SW 1271 (cell line): Measurements from ENCODE around the gene XPNPEP1.

ENCODE experiments used
- DNase-seq, 2 experiments: peaks; one replicate each; lab custom pipeline; 2025; lab: John Stamatoyannopoulos, UW

XPNPEP1 gene

GRCh38 chr10:109922976-109923921 is at the start of gene XPNPEP1:
XPNPEP1 (minus strand) TSS chr10:109923511; CDS start chr10:109923433, 78 bp downstream.
- DNase-seq, result peak in 1 of 2 experiments; percentile 65

- no peak for DNase-seq
Measured at GRCh38 chr10:109972372-109973001, 49.2 kb upstream of the XPNPEP1 start.

DNA sequence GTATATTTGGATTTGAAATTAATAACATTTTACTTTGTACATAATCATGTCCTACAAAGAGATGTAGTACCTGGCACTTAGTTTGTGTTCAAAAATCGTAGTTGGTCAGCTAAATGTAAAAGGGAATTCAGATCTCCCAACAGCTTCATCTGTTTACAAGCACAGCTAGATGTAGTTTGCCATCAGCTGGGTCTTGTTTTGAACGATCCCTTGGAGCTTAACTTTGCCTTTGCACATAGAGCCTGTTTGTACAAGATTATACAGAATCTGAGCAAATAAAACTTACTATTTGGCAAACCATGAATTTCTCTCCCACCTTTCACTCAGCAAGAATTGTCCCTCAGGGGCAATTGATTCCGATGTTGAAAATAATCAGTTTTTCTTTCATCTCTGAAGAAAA is 48.3 kb upstream of the XPNPEP1 start:
- no peak for DNase-seq

- no peak for DNase-seq
Measured at GRCh38 chr10:109969760-109970346, 46.5 kb upstream of the XPNPEP1 start.

DNA sequence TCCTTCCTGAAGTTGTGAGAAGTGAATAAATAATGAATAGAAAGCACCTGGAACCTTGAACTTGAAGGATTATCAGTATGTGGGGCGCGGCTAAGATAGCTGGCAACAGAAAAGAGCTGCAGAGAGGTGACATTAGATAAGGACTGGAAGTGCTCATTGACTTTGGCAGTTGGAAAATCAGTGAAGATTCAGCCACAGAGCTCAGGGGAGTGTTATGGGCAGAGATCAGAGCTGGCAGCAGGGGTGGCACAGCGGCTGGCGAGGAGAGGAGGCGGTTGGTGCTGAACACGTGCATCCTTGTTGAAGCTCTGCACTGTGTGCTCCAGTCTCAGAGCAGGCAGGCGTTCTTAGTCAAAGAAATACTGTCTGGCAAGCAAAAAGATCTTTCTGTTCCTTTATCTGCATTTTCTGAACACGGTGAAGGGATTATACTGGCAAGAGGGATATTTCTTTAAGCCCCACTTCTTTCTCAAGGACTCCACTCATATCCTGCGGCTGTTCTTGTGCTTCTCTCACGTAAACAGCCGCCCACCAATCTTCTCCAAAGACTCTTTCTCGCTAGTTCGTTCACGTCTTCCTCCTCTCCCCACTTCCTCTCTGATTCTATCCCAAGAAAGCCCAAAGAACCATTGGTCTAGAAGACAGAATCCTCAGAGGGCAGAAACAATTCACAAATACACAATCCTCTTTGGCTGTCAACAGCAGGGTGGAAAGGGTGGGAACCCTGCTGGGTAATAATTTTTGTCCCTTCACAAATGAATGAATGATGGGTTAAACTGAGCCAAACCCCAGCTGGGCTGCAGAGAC is 45.8 kb upstream of the XPNPEP1 start:
- no peak for DNase-seq

GRCh38 chr10:109967739-109968088 is 44.4 kb upstream of the XPNPEP1 start:
- DNase-seq, result no peak

GRCh38 chr10:109966961-109967738 is 43.8 kb upstream of the XPNPEP1 start:
- DNase-seq, result no peak

GRCh38 chr10:109964318-109964717 is 41.0 kb upstream of the XPNPEP1 start:
- DNase-seq, result no peak

DNA sequence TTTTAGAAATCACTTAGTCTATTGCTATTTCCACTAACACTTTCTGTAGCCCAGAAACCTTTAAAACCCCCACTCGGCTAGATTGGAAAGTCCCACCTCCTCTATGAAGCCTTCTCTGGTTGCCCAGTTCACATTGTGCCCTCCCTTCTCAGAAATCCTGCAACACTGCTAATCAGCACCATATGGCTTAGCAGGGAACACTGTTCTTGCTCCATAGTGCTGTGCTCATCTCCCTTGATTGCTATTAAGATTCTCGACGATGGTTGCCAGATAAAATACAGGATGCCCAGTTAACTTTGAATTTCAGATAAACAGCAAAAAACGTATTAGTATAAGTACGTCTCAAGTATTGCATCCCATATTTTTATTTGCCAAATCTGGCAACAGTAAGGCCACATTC is 40.1 kb upstream of the XPNPEP1 start:
- no peak for DNase-seq

DNA sequence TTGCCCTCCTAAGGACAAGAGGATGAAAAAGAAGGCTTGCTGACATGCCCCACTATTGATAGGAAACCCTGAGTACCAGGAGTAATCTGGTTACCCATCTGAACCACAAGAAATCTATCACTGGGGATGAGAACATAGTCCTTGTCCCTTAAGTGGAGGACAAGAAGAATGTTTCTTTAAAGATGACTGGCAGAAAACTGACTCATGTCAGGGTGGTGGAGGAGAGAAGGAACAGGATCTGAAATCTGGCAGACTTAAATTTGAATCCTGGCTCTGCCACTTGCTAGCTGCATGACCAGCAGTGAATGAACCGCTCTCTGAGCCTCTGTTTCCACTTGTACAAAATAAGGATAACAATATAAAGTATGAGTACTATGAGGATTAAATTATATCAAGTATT is 38.9 kb upstream of the XPNPEP1 start:
- no peak for DNase-seq

DNA sequence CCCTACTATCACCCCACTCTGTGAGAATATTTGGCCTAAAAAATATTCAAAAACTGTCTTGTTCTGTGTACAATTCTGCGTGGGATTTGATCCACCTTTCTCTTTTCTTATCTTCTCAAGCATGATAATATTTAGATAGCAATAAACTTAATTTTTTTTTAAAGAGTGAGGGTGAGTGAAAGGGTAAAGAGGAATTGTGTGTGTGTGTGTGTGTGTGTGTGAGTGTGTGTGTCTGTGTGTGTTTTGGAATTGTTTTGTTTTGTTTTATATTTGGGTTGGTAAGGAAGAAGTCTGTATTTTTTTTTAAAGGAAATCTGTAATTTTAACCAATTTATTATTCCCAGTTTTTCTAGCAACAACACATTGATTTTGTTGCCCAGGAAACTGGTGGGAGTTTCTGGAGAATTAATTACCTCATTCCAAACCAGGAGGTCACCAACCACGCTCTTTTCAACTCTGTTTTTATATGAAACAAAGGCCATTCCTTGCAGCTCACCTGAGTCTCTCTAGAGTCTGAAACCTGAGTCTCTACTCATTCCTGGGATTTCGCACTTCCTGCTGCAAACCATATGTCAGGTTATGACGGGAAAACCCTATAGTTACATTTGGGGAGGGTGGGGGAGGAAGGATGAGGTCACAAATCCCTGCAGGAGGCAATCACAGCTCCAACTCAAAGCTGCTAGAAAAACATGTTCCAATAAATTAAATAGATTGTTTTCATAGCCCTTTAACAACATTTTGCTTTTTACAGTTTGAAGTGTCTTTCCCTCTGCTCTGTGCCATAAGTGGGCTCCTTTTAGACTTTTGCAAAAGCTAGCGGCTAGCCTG is 38.1 kb upstream of the XPNPEP1 start:
- DNase-seq, result no peak

- no peak for DNase-seq
Measured at GRCh38 chr10:109960682-109961081, 37.4 kb upstream of the XPNPEP1 start.

DNA sequence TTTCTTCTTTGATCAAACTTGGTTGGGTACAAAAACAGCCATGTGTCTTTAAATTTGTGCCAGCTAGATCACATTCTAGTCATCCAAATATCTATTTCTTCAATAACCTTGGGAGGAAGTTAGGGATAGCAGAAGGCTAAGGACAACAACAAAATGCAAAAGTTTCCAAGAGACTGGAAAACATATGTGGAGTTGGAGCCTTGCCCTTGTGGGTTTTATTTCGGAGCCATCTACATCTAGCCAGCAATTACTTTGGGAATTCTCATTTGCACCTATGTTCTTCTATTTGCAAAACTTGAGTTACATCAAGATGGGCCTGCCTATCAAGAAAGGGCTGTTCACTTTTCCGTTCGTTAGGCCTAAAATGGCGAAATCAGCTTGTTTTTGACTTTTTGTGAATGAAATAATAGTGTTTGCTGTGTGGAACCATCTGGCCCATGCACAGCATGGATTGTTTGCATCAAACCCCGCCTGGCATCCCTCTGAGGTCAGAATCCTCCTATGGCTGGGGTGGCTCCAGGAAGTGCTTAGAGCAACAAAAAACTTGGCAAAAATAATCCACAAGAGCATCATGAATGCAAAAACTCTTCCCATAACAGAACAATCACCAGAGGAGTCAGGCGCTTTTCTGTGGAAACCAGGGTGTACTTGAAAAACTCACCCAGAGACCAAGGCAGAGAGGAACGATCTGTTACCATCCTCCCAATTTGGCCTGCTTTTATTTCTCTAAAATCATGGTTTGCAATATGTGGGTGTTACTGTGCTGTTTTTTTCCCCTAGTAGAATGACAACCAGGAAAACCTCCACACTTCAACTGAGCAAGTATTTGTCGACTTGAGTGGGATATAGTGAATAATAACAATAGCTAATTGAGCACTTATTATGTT is 36.2 kb upstream of the XPNPEP1 start:
- DNase-seq, result no peak

DNA sequence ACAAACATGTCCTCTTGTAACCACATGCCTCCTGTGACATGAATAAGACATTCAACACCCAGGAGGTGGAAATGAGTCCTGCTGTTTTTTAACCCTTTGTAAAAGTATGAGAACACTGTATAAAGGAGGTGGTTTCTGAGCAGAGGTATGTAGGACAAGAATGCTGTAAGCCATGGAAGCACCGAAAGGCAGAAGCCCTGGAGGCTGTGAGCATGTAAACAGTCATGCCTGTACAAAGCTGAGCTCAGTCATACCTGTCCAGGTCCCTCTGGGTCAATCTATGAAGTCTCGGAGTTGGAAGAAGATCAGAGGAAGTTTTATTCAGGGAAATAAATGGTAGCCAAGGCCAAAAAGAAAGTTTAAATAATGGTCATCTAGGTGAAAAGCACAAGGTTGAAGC is 34.7 kb upstream of the XPNPEP1 start:
- no peak for DNase-seq

DNA sequence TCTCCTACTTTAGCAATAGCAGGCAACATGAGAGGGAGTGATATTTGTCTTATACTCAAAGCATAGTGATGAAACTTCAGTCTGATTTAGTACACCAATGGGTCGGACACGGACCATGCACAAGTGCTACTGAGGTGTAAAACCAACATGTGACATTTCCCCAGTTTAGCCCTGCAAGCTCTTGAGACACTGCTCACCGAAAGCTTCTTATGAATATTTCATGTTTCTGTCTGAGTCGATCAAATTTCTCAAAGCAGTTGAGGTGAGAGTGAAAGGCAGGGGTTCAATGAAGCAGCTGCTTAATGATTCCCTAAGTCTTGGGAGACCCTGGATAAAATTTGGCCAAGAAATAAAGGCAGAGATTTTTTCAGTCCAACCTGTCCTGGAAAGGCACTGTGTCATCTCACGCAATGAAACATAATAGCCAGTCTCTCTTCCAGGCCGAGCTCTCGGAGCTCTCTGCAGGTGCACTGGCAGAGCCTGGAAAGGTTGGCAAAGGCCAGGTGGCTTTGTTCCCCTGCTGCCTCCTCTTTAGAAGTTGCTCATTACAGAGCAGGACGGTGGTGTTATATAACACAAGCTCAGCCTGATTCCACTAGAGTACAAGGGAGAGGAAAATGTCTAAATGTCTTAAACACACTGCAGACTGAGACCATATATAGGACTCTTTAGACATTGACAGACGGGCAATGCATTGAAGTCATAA is 33.9 kb upstream of the XPNPEP1 start:
- DNase-seq, result no peak

GRCh38 chr10:109956454-109957091 is 33.3 kb upstream of the XPNPEP1 start:
- peak in 1 of 2 experiments; percentile 14 for DNase-seq

- no peak for DNase-seq
Measured at GRCh38 chr10:109953766-109954165, 30.5 kb upstream of the XPNPEP1 start.

DNA sequence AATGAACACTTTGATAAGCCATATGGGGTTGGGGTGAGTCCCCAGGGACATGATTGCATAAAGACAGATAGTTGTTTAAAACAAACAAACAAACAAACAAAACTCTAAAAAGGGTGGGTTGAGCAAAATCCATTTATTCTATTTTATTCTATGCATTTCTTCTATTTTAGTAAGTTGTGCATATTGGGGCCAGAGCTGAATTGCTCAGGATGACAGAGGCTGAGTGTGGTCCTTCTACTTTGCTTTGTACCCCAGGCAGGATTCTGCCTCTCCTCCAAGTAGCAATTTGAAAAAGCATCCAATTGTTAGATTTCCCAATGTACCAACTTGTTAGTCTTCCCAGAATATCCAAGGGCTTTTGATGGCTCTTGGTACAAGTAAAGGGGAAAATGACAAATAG is 29.2 kb upstream of the XPNPEP1 start:
- no peak for DNase-seq
